Mesothelial cell of epicardium (in vitro differentiated cells): ENCODE data around the gene FRMD5. TPM values are rescaled to one million over a fixed set of nuclear protein-coding genes. Genes with fewer than 3 reads are reported as not detected.

Experiments
- DNase-seq, 2 experiments: peaks; one replicate each; pipeline ENCODE4 v3.0.0; 2021; ENCODE audit warnings: low spot score in 2 of 2; ENCODE audit not compliant: unreplicated experiment in 2 of 2
- H3K27ac Mint-ChIP-seq: 2 replicates; pipeline ENCODE4 v1.8.0; 2021; ENCODE audit warnings: mixed read lengths
- H3K27me3 Mint-ChIP-seq: 2 replicates; pipeline ENCODE4 v1.8.0; 2021; ENCODE audit warnings: low read depth, mixed read lengths
- H3K36me3 Mint-ChIP-seq: 2 replicates; pipeline ENCODE4 v1.8.0; 2021; ENCODE audit warnings: mixed read lengths
- H3K4me1 Mint-ChIP-seq: 2 replicates; pipeline ENCODE4 v1.8.0; 2021; ENCODE audit warnings: mixed read lengths
- H3K4me3 Mint-ChIP-seq: 2 replicates; pipeline ENCODE4 v1.8.0; 2021; ENCODE audit warnings: mild to moderate bottlenecking, moderate library complexity, mixed read lengths
- H3K9me3 Mint-ChIP-seq: 2 replicates; pipeline ENCODE4 v1.8.0; 2021; ENCODE audit warnings: mixed read lengths
- CTCF ChIP-seq: fragments of 200-600 bp; sonication (generic); IDR thresholded peaks from one replicate; pipeline ENCODE4 v1.5.0; 2021; ENCODE audit warnings: antibody characterized with exemption; ENCODE audit not compliant: unreplicated experiment
- total RNA-seq: library from RNA; stranded (reverse); gene quantifications from 3 replicates; pipeline ENCODE4 v1.2.1, GENCODE V29; 2021

Gene FRMD5
- total RNA-seq, 1 donor from 2014 or later: 2.5 TPM

GRCh38 chr15:44093836-44094235 is 101.2 kb downstream of the FRMD5 start:
- H3K9me3 Mint-ChIP-seq: no peaks in the 10 kb centered on the region
- H3K4me1 Mint-ChIP-seq: peaks cover 9% of the 10 kb centered on the region
- no peak for TF ChIP-seq CTCF
- H3K4me3 Mint-ChIP-seq: no peak overlapping the region
- no peak for DNase-seq
- H3K36me3 Mint-ChIP-seq: no peaks in the 10 kb centered on the region
- no peaks in the 10 kb centered on the region for H3K27me3 Mint-ChIP-seq
- no peak overlapping the region for H3K27ac Mint-ChIP-seq

- Mint-ChIP-seq H3K36me3 (no peaks in the 10 kb centered on the region), H3K4me1 (peaks cover 9% of the 10 kb centered on the region), H3K27ac (peak overlapping the region; percentile 6), H3K9me3 (no peaks in the 10 kb centered on the region), H3K4me3 (no peak overlapping the region), H3K27me3 (no peaks in the 10 kb centered on the region)
- TF ChIP-seq CTCF: no peak
- no peak for DNase-seq
These were observed 102.8 kb downstream of the FRMD5 start for GRCh38 chr15:44092221-44092620.

DNA sequence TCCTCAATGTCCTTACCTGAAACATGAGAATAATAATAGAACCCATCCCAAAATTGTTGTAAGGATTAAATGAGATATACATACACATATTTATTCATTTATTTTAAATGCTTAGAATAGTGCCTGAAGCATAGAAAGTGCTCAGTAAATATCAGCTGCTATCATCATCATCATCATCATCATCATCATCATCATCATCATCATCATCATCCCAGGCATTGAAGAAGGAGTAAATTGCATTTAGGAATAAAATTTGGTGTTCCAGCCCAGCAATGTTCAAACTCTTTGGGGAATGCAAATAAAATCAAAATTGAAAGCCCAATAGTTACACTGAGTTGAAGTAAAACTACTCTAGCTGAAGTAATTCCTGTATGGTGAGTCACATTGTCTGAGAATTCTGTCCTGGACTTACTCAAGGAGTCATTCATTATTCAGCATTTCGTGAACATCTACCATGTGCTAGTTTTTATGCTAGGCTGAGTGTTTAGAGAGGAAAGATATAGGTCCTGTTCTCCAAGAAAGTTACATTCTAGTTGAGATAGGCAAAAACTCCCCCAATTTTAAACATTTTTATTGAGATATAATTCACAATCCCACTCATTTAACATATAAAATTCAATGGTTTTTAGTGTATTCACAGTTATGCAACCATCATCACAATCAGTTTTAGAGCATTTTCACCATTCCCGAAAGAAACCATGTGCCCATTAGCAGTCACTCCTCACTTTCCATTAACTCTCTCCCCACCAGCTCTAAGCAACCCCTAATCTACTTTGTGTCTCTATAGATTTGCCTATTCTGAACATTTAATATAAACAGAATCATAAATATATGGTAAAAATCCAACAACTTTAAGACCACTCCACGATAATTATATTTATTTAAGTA is 107.2 kb downstream of the FRMD5 start:
- Mint-ChIP-seq H3K27me3 (no peaks in the 10 kb centered on the region), H3K9me3 (no peaks in the 10 kb centered on the region), H3K4me1 (peaks cover 9% of the 10 kb centered on the region), H3K27ac (no peak overlapping the region), H3K4me3 (no peak overlapping the region), H3K36me3 (no peaks in the 10 kb centered on the region)
- DNase-seq: no peak
- TF ChIP-seq CTCF: no peak

DNA sequence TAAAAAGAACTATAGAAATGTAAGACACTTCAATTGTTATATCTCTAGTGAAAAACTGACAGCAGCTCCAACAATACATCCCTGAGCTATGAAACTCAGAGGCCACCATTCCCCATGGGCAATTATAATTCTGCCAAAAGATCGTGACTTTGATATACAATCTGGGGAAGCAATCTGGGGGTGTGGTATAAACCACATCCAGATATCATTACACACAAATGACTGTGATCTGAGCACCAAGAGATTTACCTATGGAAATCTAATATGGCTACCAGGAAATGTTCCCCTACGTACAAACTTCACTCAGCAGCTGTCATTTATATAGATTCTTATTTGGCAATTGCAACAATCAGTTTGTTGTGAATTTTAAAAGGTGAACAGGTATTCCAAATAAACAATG is 110.3 kb downstream of the FRMD5 start:
- no peak for DNase-seq
- no peak for TF ChIP-seq CTCF
- Mint-ChIP-seq H3K36me3 (no peaks in the 10 kb centered on the region), H3K9me3 (peaks cover under 1% of the 10 kb centered on the region), H3K4me1 (peaks cover 2% of the 10 kb centered on the region), H3K27me3 (no peaks in the 10 kb centered on the region), H3K27ac (no peak overlapping the region), H3K4me3 (no peak overlapping the region)

- no peak overlapping the region for H3K4me3 Mint-ChIP-seq
- H3K27ac Mint-ChIP-seq: no peak overlapping the region
- no peaks in the 10 kb centered on the region for H3K36me3 Mint-ChIP-seq
- no peak for TF ChIP-seq CTCF
- H3K4me1 Mint-ChIP-seq: peaks cover 2% of the 10 kb centered on the region
- no peaks in the 10 kb centered on the region for H3K27me3 Mint-ChIP-seq
- no peak for DNase-seq
- H3K9me3 Mint-ChIP-seq: peaks cover 6% of the 10 kb centered on the region
These were observed 110.9 kb downstream of the FRMD5 start for GRCh38 chr15:44084171-44084570.
